ENCODE results near the gene USP12.

USP12 gene

GRCh38 chr13:27026396-27026795, 145.2 kb downstream of the USP12 start:
- Histone ChIP-seq H3K27ac (ENCODE audit: insufficient read depth, low read depth, low read length, poor library complexity, severe bottlenecking) (no peak overlapping the region), H3K27me3 (ENCODE audit: control insufficient read depth, insufficient read depth, low read length, poor library complexity, severe bottlenecking) (no peaks in the 10 kb centered on the region), H3K9me3 (ENCODE audit: control insufficient read depth, low read length) (no peaks in the 10 kb centered on the region), H3K4me3 (ENCODE audit: insufficient read depth, low read depth, low read length) (no peak overlapping the region), H3K36me3 (ENCODE audit: control insufficient read depth, insufficient read depth, low read length) (no peaks in the 10 kb centered on the region), H3K4me1 (ENCODE audit: control insufficient read depth, insufficient read depth, low read length) (no peaks in the 10 kb centered on the region)
- WGBS, 2 experiments, result 91 to 93% methylated on average over 6 of the region's 6 CpGs

GRCh38 chr13:27024776-27025492, 146.7 kb downstream of the USP12 start:
- no peak overlapping the region for H3K4me3 ChIP-seq (ENCODE audit: insufficient read depth, low read depth, low read length)
- no peaks in the 10 kb centered on the region for H3K9me3 ChIP-seq (ENCODE audit: control insufficient read depth, low read length)
- WGBS, 2 experiments, result 86 to 89% methylated on average over 13 of the region's 13 CpGs
- H3K4me1 ChIP-seq (ENCODE audit: control insufficient read depth, insufficient read depth, low read length), result no peaks in the 10 kb centered on the region
- H3K27me3 ChIP-seq (ENCODE audit: control insufficient read depth, insufficient read depth, low read length, poor library complexity, severe bottlenecking), result no peaks in the 10 kb centered on the region
- H3K27ac ChIP-seq (ENCODE audit: insufficient read depth, low read depth, low read length, poor library complexity, severe bottlenecking), result no peak overlapping the region
- H3K36me3 ChIP-seq (ENCODE audit: control insufficient read depth, insufficient read depth, low read length), result no peaks in the 10 kb centered on the region

- WGBS, 2 experiments, result 89 to 93% methylated on average over 2 of the region's 2 CpGs
- Histone ChIP-seq H3K4me3 (ENCODE audit: insufficient read depth, low read depth, low read length) (no peak overlapping the region), H3K36me3 (ENCODE audit: control insufficient read depth, insufficient read depth, low read length) (no peaks in the 10 kb centered on the region), H3K9me3 (ENCODE audit: control insufficient read depth, low read length) (no peaks in the 10 kb centered on the region), H3K27ac (ENCODE audit: insufficient read depth, low read depth, low read length, poor library complexity, severe bottlenecking) (no peak overlapping the region), H3K4me1 (ENCODE audit: control insufficient read depth, insufficient read depth, low read length) (no peaks in the 10 kb centered on the region), H3K27me3 (ENCODE audit: control insufficient read depth, insufficient read depth, low read length, poor library complexity, severe bottlenecking) (no peaks in the 10 kb centered on the region)
Observed at GRCh38 chr13:27024074-27024461, 147.5 kb downstream of the USP12 start.

- WGBS, 2 experiments, result 93 to 94% methylated on average over 7 to 8 of the region's 8 CpGs
- H3K4me1 ChIP-seq (ENCODE audit: control insufficient read depth, insufficient read depth, low read length), result no peaks in the 10 kb centered on the region
Observed at GRCh38 chr13:27023385-27024073, 148.1 kb downstream of the USP12 start.

DNA sequence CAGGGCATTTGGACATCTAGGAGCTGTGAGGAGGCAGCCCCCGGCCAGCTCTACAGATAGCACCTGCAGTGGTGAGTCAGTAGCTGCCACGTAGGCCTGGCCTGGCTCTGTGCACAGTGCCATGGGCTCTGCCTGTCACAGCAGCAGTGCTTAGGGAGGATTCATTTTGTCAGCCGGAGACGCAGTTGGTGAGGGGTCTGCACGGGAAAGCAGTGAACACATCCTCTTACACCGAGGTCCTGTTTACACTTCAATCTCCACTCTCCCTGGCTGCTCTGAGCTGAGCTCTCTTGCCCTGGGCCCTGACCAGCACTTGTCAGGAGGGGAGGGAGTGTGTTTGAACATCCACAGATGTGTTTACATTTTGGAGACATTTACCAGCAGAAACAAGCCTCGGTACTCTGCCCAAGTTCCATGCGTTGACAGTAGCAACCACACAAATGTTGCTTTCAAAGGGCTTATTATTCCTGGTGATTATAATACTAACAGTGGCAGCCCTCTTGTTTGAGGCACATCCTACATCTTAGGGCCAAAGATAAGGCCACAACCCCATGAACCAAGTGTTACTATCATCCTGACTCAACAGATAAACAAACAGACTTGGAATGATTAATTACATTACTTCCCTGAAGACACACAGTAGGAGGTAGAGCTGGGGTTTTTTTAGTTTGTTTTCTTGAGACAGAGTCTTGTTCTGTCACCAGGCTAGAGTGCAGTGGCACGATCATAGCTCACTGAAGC, 148.9 kb downstream of the USP12 start:
- no peak overlapping the region for H3K4me3 ChIP-seq (ENCODE audit: insufficient read depth, low read depth, low read length)
- H3K9me3 ChIP-seq (ENCODE audit: control insufficient read depth, low read length), result no peaks in the 10 kb centered on the region
- WGBS, 2 experiments, result 77 to 82% methylated on average over 9 of the region's 9 CpGs
- H3K27ac ChIP-seq (ENCODE audit: insufficient read depth, low read depth, low read length, poor library complexity, severe bottlenecking), result no peak overlapping the region
- no peaks in the 10 kb centered on the region for H3K4me1 ChIP-seq (ENCODE audit: control insufficient read depth, insufficient read depth, low read length)
- H3K36me3 ChIP-seq (ENCODE audit: control insufficient read depth, insufficient read depth, low read length), result no peaks in the 10 kb centered on the region
- H3K27me3 ChIP-seq (ENCODE audit: control insufficient read depth, insufficient read depth, low read length, poor library complexity, severe bottlenecking), result no peaks in the 10 kb centered on the region

More at GRCh38 chr13:27023385-27024073, 148.1 kb downstream of the USP12 start:
- Histone ChIP-seq H3K27ac (ENCODE audit: insufficient read depth, low read depth, low read length, poor library complexity, severe bottlenecking) (no peak overlapping the region), H3K4me3 (ENCODE audit: insufficient read depth, low read depth, low read length) (no peak overlapping the region), H3K36me3 (ENCODE audit: control insufficient read depth, insufficient read depth, low read length) (no peaks in the 10 kb centered on the region), H3K27me3 (ENCODE audit: control insufficient read depth, insufficient read depth, low read length, poor library complexity, severe bottlenecking) (no peaks in the 10 kb centered on the region), H3K9me3 (ENCODE audit: control insufficient read depth, low read length) (no peaks in the 10 kb centered on the region)

DNA sequence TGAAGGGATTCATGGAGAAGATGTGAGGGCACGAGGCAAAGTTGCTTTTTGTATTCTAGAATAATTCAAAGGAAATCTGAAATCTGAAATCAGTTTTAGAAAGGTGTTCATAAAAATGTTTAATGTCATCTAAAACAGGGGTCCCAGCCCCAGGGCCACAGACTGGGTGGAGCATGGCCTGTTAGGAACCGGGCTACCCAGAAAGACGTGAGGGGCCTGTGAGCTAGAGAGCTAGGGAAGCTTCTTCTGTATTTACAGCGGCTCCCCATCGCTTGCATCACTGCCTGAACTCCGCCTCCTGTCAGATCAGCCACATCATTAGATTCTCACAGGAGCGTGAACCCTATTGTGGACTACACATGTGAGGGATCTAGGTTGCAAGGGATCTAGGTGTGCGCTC, 151.2 kb downstream of the USP12 start:
- Histone ChIP-seq H3K27ac (ENCODE audit: insufficient read depth, low read depth, low read length, poor library complexity, severe bottlenecking) (no peak overlapping the region), H3K27me3 (ENCODE audit: control insufficient read depth, insufficient read depth, low read length, poor library complexity, severe bottlenecking) (no peaks in the 10 kb centered on the region), H3K4me1 (ENCODE audit: control insufficient read depth, insufficient read depth, low read length) (no peaks in the 10 kb centered on the region), H3K9me3 (ENCODE audit: control insufficient read depth, low read length) (no peaks in the 10 kb centered on the region), H3K4me3 (ENCODE audit: insufficient read depth, low read depth, low read length) (no peak overlapping the region), H3K36me3 (ENCODE audit: control insufficient read depth, insufficient read depth, low read length) (no peaks in the 10 kb centered on the region)
- WGBS, 2 experiments, result 94 to 95% methylated on average over 8 of the region's 8 CpGs

DNA sequence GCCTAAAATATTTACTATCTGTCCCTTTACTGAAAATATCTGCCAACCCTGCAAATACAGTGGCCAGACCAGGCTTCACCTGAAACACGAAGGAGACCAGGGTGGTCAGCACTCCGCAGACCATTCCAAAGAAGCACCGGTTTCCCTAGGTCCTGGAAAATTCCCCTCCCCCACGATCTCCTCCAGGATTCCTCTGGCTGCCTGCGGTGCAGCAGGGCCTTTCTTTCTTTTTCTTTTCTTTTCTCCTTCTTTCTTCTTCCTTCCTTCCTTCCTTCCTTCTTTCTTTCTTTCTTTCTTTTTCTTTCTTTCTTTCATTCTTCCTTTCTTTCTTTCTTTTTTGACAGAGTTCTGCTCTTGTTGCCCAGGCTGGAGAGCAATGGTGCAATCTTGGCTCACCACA, 152.7 kb downstream of the USP12 start:
- Histone ChIP-seq H3K27ac (ENCODE audit: insufficient read depth, low read depth, low read length, poor library complexity, severe bottlenecking) (no peak overlapping the region), H3K36me3 (ENCODE audit: control insufficient read depth, insufficient read depth, low read length) (no peaks in the 10 kb centered on the region)
- WGBS, 2 experiments, result 32 to 37% methylated on average over 5 of the region's 5 CpGs

DNA sequence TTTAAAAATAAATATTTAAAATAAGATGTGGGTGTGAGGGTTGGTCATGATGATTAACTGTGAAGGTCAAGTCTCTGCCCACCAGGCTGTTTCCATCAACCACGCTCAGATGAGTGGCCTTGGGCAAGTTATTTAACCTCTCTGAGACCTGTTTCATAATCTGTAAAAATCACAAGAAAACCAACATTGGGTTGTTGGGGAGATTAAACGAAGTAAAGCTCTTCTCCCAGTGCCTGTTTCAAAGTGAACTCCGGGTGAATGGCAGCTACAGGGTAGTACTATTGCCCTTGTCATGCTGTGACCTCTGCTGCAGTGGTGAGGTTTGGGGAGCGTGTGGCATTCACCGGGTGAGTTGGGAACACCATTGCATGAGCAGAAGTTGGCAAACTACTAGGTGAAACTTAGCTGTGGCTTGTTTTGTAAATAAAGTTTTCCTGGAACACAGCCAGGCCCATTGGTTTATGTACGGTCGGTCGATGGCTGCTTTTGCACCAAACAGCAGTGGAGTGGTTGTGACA, 153.2 kb downstream of the USP12 start:
- WGBS, 2 experiments, result 80 to 87% methylated on average over 8 of the region's 8 CpGs

More for the DNA sequence above, 152.7 kb downstream of the USP12 start:
- no peak overlapping the region for H3K4me3 ChIP-seq (ENCODE audit: insufficient read depth, low read depth, low read length)
- no peaks in the 10 kb centered on the region for H3K4me1 ChIP-seq (ENCODE audit: control insufficient read depth, insufficient read depth, low read length)
- H3K27me3 ChIP-seq (ENCODE audit: control insufficient read depth, insufficient read depth, low read length, poor library complexity, severe bottlenecking), result no peaks in the 10 kb centered on the region
- no peaks in the 10 kb centered on the region for H3K9me3 ChIP-seq (ENCODE audit: control insufficient read depth, low read length)

GRCh38 chr13:27016875-27017274, 154.7 kb downstream of the USP12 start:
- H3K36me3 ChIP-seq (ENCODE audit: control insufficient read depth, insufficient read depth, low read length), result no peaks in the 10 kb centered on the region
- no peak overlapping the region for H3K4me3 ChIP-seq (ENCODE audit: insufficient read depth, low read depth, low read length)
- H3K4me1 ChIP-seq (ENCODE audit: control insufficient read depth, insufficient read depth, low read length), result no peaks in the 10 kb centered on the region
- 90 to 93% methylated on average over 4 of the region's 4 CpGs for WGBS, 2 experiments
- no peaks in the 10 kb centered on the region for H3K9me3 ChIP-seq (ENCODE audit: control insufficient read depth, low read length)
- H3K27me3 ChIP-seq (ENCODE audit: control insufficient read depth, insufficient read depth, low read length, poor library complexity, severe bottlenecking), result no peaks in the 10 kb centered on the region
- H3K27ac ChIP-seq (ENCODE audit: insufficient read depth, low read depth, low read length, poor library complexity, severe bottlenecking), result no peak overlapping the region

More for the DNA sequence above, 153.2 kb downstream of the USP12 start:
- Histone ChIP-seq H3K27ac (ENCODE audit: insufficient read depth, low read depth, low read length, poor library complexity, severe bottlenecking) (no peak overlapping the region), H3K9me3 (ENCODE audit: control insufficient read depth, low read length) (no peaks in the 10 kb centered on the region), H3K36me3 (ENCODE audit: control insufficient read depth, insufficient read depth, low read length) (no peaks in the 10 kb centered on the region), H3K27me3 (ENCODE audit: control insufficient read depth, insufficient read depth, low read length, poor library complexity, severe bottlenecking) (no peaks in the 10 kb centered on the region), H3K4me3 (ENCODE audit: insufficient read depth, low read depth, low read length) (no peak overlapping the region), H3K4me1 (ENCODE audit: control insufficient read depth, insufficient read depth, low read length) (no peaks in the 10 kb centered on the region)
